Aorta (tissue), 5 donors: ENCODE measurements around the gene CALCB. TPM values are rescaled to one million over a fixed set of nuclear protein-coding genes. Genes with fewer than 3 reads are reported as not detected.
"Not testable (repeated sequence)": the region's sequence is repeated elsewhere in the genome, so short reads cannot be mapped to it uniquely, and the experiment has no call there.

Experiments
- ATAC-seq: fragments of 200-7000 bp; cut with Tn5 transposase; one replicate; pipeline ENCODE4 v1.9.1; 2022; ENCODE audit warnings: moderate library complexity; ENCODE audit not compliant: low FRiP score
- DNase-seq, 2 donors: peaks; one replicate each; pipeline ENCODE4 v3.0.0-alpha.2; 2020
- H3K27ac ChIP-seq, 2 donors: one replicate each; pipeline ENCODE4 v1.5.1; 2013; ENCODE audit warnings: low read length in 2 of 2, mild to moderate bottlenecking in 2 of 2, moderate library complexity in 2 of 2, control low read depth in 1 of 2, inconsistent platforms in 1 of 2, low read depth in 1 of 2
- H3K27me3 ChIP-seq, 2 donors: one replicate each; pipeline ENCODE4 v1.6.1; 2013; ENCODE audit warnings: control low read depth in 1 of 2, low read length in 1 of 2, mild to moderate bottlenecking in 1 of 2, moderate library complexity in 1 of 2; ENCODE audit not compliant: insufficient read depth in 2 of 2, control insufficient read depth in 1 of 2
- H3K36me3 ChIP-seq, 2 donors: one replicate each; pipeline ENCODE4 v1.6.1; 2013; ENCODE audit warnings: control low read depth in 1 of 2, low read length in 1 of 2, mild to moderate bottlenecking in 1 of 2; ENCODE audit not compliant: insufficient read depth in 2 of 2, control insufficient read depth in 1 of 2
- H3K4me1 ChIP-seq, 2 donors: one replicate each; pipeline ENCODE4 v1.6.1; 2013; ENCODE audit warnings: low read length in 2 of 2, control low read depth in 1 of 2, mild to moderate bottlenecking in 1 of 2, moderate library complexity in 1 of 2; ENCODE audit not compliant: insufficient read depth in 2 of 2, control insufficient read depth in 1 of 2
- H3K4me3 ChIP-seq, 2 donors: one replicate each; pipeline ENCODE4 v1.5.1; 2013; ENCODE audit warnings: low read length in 2 of 2, control low read depth in 1 of 2, mild to moderate bottlenecking in 1 of 2
- H3K9me3 ChIP-seq: one replicate; pipeline ENCODE4 v1.6.1; 2013; ENCODE audit warnings: mild to moderate bottlenecking, low read length; ENCODE audit not compliant: control insufficient read depth
- WGBS, 2 donors: extraction: QIAGEN DNeasy Blood & Tissue Kit; methylation state at CpG; one replicate each; pipeline ENCODE4 v1.1.7; 2013; 5-methylcytosine and 5-hydroxymethylcytosine counted together
- intact Hi-C, 2 donors: fragments of 100-400 bp; cut with DNase I; formaldehyde crosslinking; loops; one replicate each; pipeline versions ENCODE4 v1.14.2 to v1.15.0; 2022
- polyA plus RNA-seq, 2 donors: library from polyadenylated mRNA; stranded (reverse); fragments of 200-250 nt; gene quantifications; one replicate each; pipeline ENCODE4 v1.2.3, GENCODE V29; 2013
- total RNA-seq, 2 donors: library from RNA; stranded (reverse); fragmentation: NEBNext Ultra II Directional; extraction: Animal tissue kit (Norgen Biotek cat#: 25700); gene quantifications; one replicate each; pipeline ENCODE4 v1.2.1, GENCODE V29; 2021
- donor health status: healthy with polysubstance abuse.
- donor health status: Bipolar disorder and iron deficiency.
- donor health status: DM: no; HTN: no; CAD: no.
- donor health status: DM: no; HTN: no; CAD: no.
- donor health status: DM: yes; HTN: yes; CAD: no.

Gene CALCB
- total and polyA plus RNA-seq, 4 donors: 0.15 to 0.16 TPM; not detected in 2

GRCh38 chr11:15062599-15062998 lies 10.8 kb upstream of the CALCB start:
- Histone ChIP-seq H3K27me3 (no peaks in the 10 kb centered on the region), H3K9me3 (no peaks in the 10 kb centered on the region), H3K4me1 (no peaks in the 10 kb centered on the region), H3K36me3 (no peaks in the 10 kb centered on the region), H3K4me3 (no peak overlapping the region), H3K27ac (no peak overlapping the region)
- ATAC-seq: no peak
- DNase-seq: no peak
- WGBS, 2 donors: 77 to 81% methylated on average over 9 of the region's 9 CpGs
- intact Hi-C loops: no loop called here

- ATAC-seq, DNase-seq, H3K36me3 ChIP-seq, intact Hi-C loops, H3K27ac ChIP-seq, H3K27me3 ChIP-seq, H3K9me3 ChIP-seq, H3K4me1 ChIP-seq, H3K4me3 ChIP-seq: not testable (repeated sequence)
- WGBS, 2 donors: 83% methylated on average over 7 of the region's 7 CpGs
These were observed 3.6 kb upstream of the CALCB start for GRCh38 chr11:15069751-15070150.

GRCh38 chr11:15071556-15072255 lies 1.7 kb upstream of the CALCB start:
- Histone ChIP-seq H3K4me3 (no peak overlapping the region), H3K4me1 (no peaks in the 10 kb centered on the region), H3K27me3 (no peaks in the 10 kb centered on the region), H3K27ac (no peak overlapping the region), H3K9me3 (peaks cover 1% of the 10 kb centered on the region), H3K36me3 (no peaks in the 10 kb centered on the region)
- DNase-seq (peak in 1 of 2 donors; percentile 64), ATAC-seq (no peak)
- intact Hi-C loops: no loop called here
- 91 to 93% methylated on average over 32 of the region's 32 CpGs for WGBS, 2 donors

GRCh38 chr11:15072551-15073143 lies 746 bp upstream of the CALCB start:
- Histone ChIP-seq H3K4me1 (no peaks in the 10 kb centered on the region), H3K27me3 (no peaks in the 10 kb centered on the region), H3K36me3 (no peaks in the 10 kb centered on the region), H3K4me3 (no peak overlapping the region), H3K9me3 (peaks cover 1% of the 10 kb centered on the region), H3K27ac (no peak overlapping the region)
- peak in 1 of 2 donors; percentile 65 for DNase-seq
- no peak for ATAC-seq
- intact Hi-C loops: no loop called here
- WGBS, 2 donors: 73 to 74% methylated on average over 20 to 23 of the region's 23 CpGs

- intact Hi-C loops: loop anchor here (2.0 kb wide), 2 partner anchors 106 to 166 kb away; no protein-coding TSS in a partner anchor
- peak; percentile 88 to 96 for DNase-seq
These were observed 1.1 kb downstream of the CALCB start for GRCh38 chr11:15074206-15075161.

GRCh38 chr11:15075162-15075526 lies 1.8 kb downstream of the CALCB start:
- WGBS, 2 donors: 37 to 40% methylated on average over 4 of the region's 4 CpGs
- intact Hi-C loops: loop anchor here (2.0 kb wide), 2 partner anchors 106 to 166 kb away; no protein-coding TSS in a partner anchor
- H3K27me3 ChIP-seq: no peaks in the 10 kb centered on the region

More at GRCh38 chr11:15074206-15075161, 1.1 kb downstream of the CALCB start:
- Histone ChIP-seq H3K9me3 (peaks cover 1% of the 10 kb centered on the region), H3K4me3 (no peak overlapping the region), H3K36me3 (no peaks in the 10 kb centered on the region), H3K27me3 (no peaks in the 10 kb centered on the region), H3K27ac (no peak overlapping the region), H3K4me1 (no peaks in the 10 kb centered on the region)
- peak; percentile 83 for ATAC-seq
- WGBS, 2 donors: 3 to 4% methylated on average over 29 to 33 of the region's 33 CpGs

GRCh38 chr11:15091175-15091574 lies 17.8 kb downstream of the CALCB start:
- DNase-seq: no peak

More at GRCh38 chr11:15075162-15075526, 1.8 kb downstream of the CALCB start:
- Histone ChIP-seq H3K4me1 (no peaks in the 10 kb centered on the region), H3K36me3 (no peaks in the 10 kb centered on the region), H3K27ac (no peak overlapping the region), H3K4me3 (no peak overlapping the region), H3K9me3 (peaks cover 1% of the 10 kb centered on the region)
- ATAC-seq (no peak), DNase-seq (no peak)

GRCh38 chr11:15091625-15092024 lies 18.2 kb downstream of the CALCB start:
- Histone ChIP-seq H3K36me3 (no peaks in the 10 kb centered on the region), H3K9me3 (no peaks in the 10 kb centered on the region), H3K27me3 (no peaks in the 10 kb centered on the region), H3K27ac (no peak overlapping the region), H3K4me1 (no peaks in the 10 kb centered on the region), H3K4me3 (no peak overlapping the region)
- ATAC-seq: no peak
- DNase-seq: no peak
- 97 to 100% methylated on average over 1 of the region's 1 CpG for WGBS, 2 donors
- intact Hi-C loops: no loop called here

More at GRCh38 chr11:15091175-15091574, 17.8 kb downstream of the CALCB start:
- H3K4me3 ChIP-seq: no peak overlapping the region
- intact Hi-C loops: no loop called here
- H3K27ac ChIP-seq: no peak overlapping the region
- no peaks in the 10 kb centered on the region for H3K4me1 ChIP-seq
- no peaks in the 10 kb centered on the region for H3K36me3 ChIP-seq
- no peak for ATAC-seq
- no peaks in the 10 kb centered on the region for H3K9me3 ChIP-seq
- H3K27me3 ChIP-seq: no peaks in the 10 kb centered on the region
